ENCODE measurements around the gene DACH1. TPM values are rescaled to one million over a fixed set of nuclear protein-coding genes. Genes with fewer than 3 reads are reported as not detected.
"Not testable (repeated sequence)": the region's sequence is repeated elsewhere in the genome, so short reads cannot be mapped to it uniquely, and the experiment has no call there.

The DACH1 gene
- total RNA-seq, 2 experiments from 2014 or later: not detected

DNA sequence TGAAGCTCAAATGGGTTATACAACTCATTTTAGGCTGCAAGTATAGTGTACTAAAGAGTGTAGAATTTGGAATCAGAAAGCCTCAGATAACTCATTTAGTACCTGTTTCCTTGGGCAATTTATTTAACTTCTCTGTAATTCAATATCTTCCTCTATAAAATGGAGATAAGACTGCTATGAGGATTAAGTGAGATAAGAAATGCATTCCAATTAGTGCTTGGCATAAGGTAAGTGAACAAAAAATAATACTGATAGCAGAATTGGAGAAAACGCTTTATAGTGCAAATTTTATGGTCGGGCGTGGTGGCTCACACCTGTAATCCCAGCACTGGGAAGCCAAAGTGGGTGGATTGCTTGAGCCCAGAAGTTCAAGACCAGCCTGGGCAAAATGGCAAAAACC is 25.0 kb downstream of the DACH1 start:
- intact Hi-C loops (cut with micrococcal nuclease): no loop called here
- Mint-ChIP-seq H3K36me3 (ENCODE audit: low read depth) (no peaks in the 10 kb centered on the region), H3K27ac (no peak overlapping the region), H3K27me3 (ENCODE audit: low read depth) (no peaks in the 10 kb centered on the region), H3K4me1 (ENCODE audit: low read depth) (no peaks in the 10 kb centered on the region), H3K4me3 (no peak overlapping the region), H3K9me3 (no peaks in the 10 kb centered on the region)
- no peak for DNase-seq
- CTCF ChIA-PET: no interaction called here

DNA sequence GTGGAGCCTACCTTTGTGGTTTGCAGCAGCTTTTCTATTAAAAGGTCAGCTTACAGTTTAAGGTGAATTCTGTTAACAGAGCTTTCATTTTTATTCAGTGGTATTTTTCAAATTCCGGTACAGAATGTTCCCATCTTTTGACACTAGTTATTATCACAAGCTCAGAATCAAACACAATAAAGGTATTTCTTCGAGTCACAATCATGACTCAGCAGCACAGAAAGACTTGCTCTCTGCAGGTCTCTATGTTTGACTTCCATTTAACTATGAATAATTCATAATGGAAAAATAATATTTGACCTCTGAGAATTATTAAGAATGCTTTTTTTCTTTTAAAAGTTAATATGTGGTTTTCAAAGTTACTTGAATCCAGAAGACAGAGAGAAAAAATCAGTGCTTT is 28.2 kb downstream of the DACH1 start:
- Mint-ChIP-seq H3K27me3 (ENCODE audit: low read depth) (no peaks in the 10 kb centered on the region), H3K4me3 (no peak overlapping the region), H3K4me1 (ENCODE audit: low read depth) (no peaks in the 10 kb centered on the region), H3K27ac (no peak overlapping the region), H3K9me3 (no peaks in the 10 kb centered on the region), H3K36me3 (ENCODE audit: low read depth) (no peaks in the 10 kb centered on the region)
- intact Hi-C loops (cut with micrococcal nuclease): no loop called here
- CTCF ChIA-PET: no interaction called here
- no peak for DNase-seq

DNA sequence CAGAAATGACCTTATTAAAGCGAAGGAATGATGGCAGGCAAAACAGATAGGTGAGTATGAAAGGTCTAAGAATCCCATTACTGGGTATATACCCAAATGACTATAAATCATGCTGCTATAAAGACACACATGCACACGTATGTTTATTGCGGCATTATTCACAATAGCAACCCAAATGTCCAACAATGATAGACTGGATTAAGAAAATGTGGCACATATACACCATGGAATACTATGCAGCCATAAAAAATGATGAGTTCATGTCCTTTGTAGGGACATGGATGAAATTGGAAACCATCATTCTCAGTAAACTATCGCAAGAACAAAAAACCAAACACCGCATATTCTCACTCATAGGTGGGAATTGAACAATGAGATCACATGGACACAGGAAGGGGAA is 29.4 kb downstream of the DACH1 start:
- intact Hi-C loops (cut with micrococcal nuclease); H3K36me3 Mint-ChIP-seq (ENCODE audit: low read depth); H3K4me3 Mint-ChIP-seq; H3K4me1 Mint-ChIP-seq (ENCODE audit: low read depth); DNase-seq; H3K27me3 Mint-ChIP-seq (ENCODE audit: low read depth); H3K27ac Mint-ChIP-seq; CTCF ChIA-PET; H3K9me3 Mint-ChIP-seq: not testable (repeated sequence)

DNA sequence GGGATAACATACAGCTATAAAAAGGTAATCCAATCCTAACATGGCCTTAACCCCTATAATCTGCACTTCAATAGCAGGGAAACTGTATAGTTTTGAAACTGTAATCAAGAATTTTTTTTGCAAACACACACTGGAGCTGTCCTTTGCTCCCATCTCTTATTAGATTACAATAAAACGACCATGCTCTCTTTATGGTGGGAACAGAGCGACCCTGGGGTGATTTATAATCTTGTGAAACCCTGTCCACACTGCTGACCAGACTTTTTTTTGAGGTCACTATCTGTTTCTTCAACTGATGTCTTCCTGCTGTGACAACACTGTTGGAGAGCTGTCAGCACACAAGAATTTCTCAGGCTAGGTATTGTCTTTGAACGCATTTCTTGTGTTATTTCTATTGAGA is 35.3 kb downstream of the DACH1 start:
- Mint-ChIP-seq H3K4me3 (no peak overlapping the region), H3K36me3 (ENCODE audit: low read depth) (no peaks in the 10 kb centered on the region), H3K4me1 (ENCODE audit: low read depth) (peaks cover 11% of the 10 kb centered on the region), H3K27me3 (ENCODE audit: low read depth) (peaks cover 1% of the 10 kb centered on the region), H3K27ac (no peak overlapping the region), H3K9me3 (no peaks in the 10 kb centered on the region)
- DNase-seq: no peak
- intact Hi-C loops (cut with micrococcal nuclease): loop anchor here (2.0 kb wide), 1 partner anchor 31 kb away; no protein-coding TSS in a partner anchor
- CTCF ChIA-PET: no interaction called here

DNA sequence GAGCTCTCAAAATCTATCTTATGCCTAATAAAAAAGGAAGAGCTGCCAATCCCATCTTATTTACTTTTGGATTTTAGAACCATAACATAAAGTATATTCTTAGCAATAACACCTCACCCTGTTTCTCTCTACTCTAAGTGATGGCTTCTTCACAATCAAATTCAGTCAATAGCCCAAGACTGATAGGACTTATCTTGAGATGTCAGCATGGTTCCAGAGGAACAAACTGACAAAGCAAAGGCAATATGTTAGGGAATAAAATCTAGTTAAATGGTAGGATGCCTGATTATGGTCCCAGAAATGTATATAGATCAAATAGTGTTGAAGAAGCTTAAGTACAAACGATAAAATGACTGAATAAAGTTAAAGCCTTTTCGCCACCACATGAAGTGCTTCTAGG is 36.3 kb downstream of the DACH1 start:
- CTCF ChIA-PET: no interaction called here
- H3K27me3 Mint-ChIP-seq (ENCODE audit: low read depth): peaks cover 1% of the 10 kb centered on the region
- H3K36me3 Mint-ChIP-seq (ENCODE audit: low read depth): no peaks in the 10 kb centered on the region
- no peak overlapping the region for H3K27ac Mint-ChIP-seq
- peaks cover 11% of the 10 kb centered on the region for H3K4me1 Mint-ChIP-seq (ENCODE audit: low read depth)
- intact Hi-C loops (cut with micrococcal nuclease): loop anchor here (2.0 kb wide), 1 partner anchor 32 kb away; no protein-coding TSS in a partner anchor
- DNase-seq: no peak
- no peaks in the 10 kb centered on the region for H3K9me3 Mint-ChIP-seq
- no peak overlapping the region for H3K4me3 Mint-ChIP-seq

DNA sequence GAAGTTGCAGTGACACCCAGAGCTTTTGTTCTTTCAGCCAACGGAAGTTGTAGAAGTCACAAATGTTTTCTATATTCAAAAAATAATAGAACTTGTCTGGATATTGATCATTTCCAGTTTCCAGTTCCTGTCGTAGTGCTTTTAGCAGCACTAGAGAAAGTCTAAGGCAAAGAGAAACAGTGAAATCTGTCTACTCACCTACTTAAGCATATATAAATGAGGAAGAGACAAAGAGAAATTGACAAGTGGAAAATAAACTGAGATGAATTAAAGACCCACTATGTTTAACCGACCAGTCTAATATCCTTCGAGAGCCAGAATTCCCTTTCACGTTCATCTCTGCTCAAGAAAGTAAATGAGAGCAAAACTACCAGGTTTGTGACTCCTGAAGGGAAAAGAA is 36.7 kb downstream of the DACH1 start:
- intact Hi-C loops (cut with micrococcal nuclease): loop anchor here (2.0 kb wide), 1 partner anchor 32 kb away; no protein-coding TSS in a partner anchor

DNA sequence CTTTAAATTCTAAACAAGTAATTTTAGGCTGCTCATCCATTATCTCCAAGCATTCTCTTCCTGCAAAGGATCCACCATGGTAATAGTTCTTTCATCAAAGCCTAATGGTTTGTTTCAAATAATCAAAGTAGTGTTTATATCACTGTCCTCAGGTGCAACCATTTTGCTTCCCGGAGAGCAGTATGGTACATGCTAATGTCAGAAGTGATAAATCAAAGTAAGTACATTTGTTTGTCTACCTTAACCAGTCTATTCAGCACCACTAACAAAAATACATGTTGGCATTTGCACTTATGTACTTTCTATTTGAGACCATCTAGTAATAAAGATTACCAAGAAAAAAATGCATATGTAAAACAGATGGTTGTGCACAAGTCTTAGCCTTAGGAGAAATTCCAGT is 37.5 kb downstream of the DACH1 start:
- H3K9me3 Mint-ChIP-seq: no peaks in the 10 kb centered on the region

More for the DNA sequence above, 36.7 kb downstream of the DACH1 start:
- Mint-ChIP-seq H3K9me3 (no peaks in the 10 kb centered on the region), H3K36me3 (ENCODE audit: low read depth) (no peaks in the 10 kb centered on the region), H3K4me3 (no peak overlapping the region), H3K27me3 (ENCODE audit: low read depth) (peaks cover 1% of the 10 kb centered on the region), H3K4me1 (ENCODE audit: low read depth) (peaks cover 11% of the 10 kb centered on the region), H3K27ac (no peak overlapping the region)
- CTCF ChIA-PET: interaction anchor here (0.6 kb wide), 1 partner anchor 41 kb away, joined by 3 read pairs; no protein-coding TSS in a partner anchor
- no peak for DNase-seq

DNA sequence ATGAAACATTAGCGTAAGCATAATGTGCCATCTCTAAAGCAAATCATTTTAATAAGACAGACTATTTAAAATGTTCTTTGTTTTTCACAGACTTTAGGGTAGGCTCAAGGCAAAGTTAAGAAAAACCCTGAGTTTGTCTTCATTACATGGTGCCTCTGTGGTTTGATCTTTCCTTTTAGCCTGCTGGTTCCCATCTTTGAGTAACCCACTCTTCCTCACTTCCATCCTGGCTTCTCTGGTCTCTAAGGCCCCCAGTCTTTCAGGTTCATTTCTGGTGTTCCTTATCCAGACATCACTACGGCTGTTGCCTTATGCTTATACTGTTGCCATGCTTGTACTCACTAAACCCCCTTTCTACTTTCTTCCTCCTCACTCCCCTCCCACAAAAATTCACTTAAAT is 38.4 kb downstream of the DACH1 start:
- peaks cover 1% of the 10 kb centered on the region for H3K27me3 Mint-ChIP-seq (ENCODE audit: low read depth)
- H3K4me1 Mint-ChIP-seq (ENCODE audit: low read depth): peaks cover 11% of the 10 kb centered on the region
- CTCF ChIA-PET: no interaction called here
- no peak for DNase-seq
- H3K9me3 Mint-ChIP-seq: no peaks in the 10 kb centered on the region
- no peaks in the 10 kb centered on the region for H3K36me3 Mint-ChIP-seq (ENCODE audit: low read depth)
- H3K4me3 Mint-ChIP-seq: no peak overlapping the region
- H3K27ac Mint-ChIP-seq: no peak overlapping the region
- intact Hi-C loops (cut with micrococcal nuclease): no loop called here

More for the DNA sequence above, 37.5 kb downstream of the DACH1 start:
- CTCF ChIA-PET: interaction anchor here (0.6 kb wide), 1 partner anchor 42 kb away, joined by 3 read pairs; no protein-coding TSS in a partner anchor
- Mint-ChIP-seq H3K4me3 (no peak overlapping the region), H3K27ac (no peak overlapping the region), H3K4me1 (ENCODE audit: low read depth) (peaks cover 11% of the 10 kb centered on the region), H3K36me3 (ENCODE audit: low read depth) (no peaks in the 10 kb centered on the region), H3K27me3 (ENCODE audit: low read depth) (peaks cover 1% of the 10 kb centered on the region)
- intact Hi-C loops (cut with micrococcal nuclease): no loop called here
- DNase-seq: no peak

DNA sequence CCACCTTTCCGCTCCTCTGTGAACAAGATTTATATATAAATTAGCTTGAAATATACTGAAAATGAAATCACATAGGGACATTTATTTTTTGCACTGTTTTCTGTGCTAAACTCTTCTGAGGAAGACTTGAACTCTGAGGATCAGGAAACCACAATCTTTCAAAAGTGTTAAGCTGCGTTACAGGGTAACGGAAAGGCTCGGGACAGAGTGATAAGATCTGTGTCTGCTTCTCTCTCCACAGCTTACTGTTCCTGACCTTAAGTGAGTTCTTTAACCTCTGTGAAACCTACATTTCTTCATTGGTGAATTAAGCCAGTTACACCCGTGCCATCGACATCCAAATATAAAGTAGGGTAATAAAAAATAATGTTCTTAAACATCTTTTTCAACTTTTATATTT is 38.9 kb downstream of the DACH1 start:
- no peaks in the 10 kb centered on the region for H3K9me3 Mint-ChIP-seq
- H3K27me3 Mint-ChIP-seq (ENCODE audit: low read depth): peaks cover 1% of the 10 kb centered on the region
- peaks cover 11% of the 10 kb centered on the region for H3K4me1 Mint-ChIP-seq (ENCODE audit: low read depth)
- CTCF ChIA-PET: no interaction called here
- no peaks in the 10 kb centered on the region for H3K36me3 Mint-ChIP-seq (ENCODE audit: low read depth)
- H3K4me3 Mint-ChIP-seq: no peak overlapping the region
- no peak overlapping the region for H3K27ac Mint-ChIP-seq
- DNase-seq: no peak
- intact Hi-C loops (cut with micrococcal nuclease): no loop called here

DNA sequence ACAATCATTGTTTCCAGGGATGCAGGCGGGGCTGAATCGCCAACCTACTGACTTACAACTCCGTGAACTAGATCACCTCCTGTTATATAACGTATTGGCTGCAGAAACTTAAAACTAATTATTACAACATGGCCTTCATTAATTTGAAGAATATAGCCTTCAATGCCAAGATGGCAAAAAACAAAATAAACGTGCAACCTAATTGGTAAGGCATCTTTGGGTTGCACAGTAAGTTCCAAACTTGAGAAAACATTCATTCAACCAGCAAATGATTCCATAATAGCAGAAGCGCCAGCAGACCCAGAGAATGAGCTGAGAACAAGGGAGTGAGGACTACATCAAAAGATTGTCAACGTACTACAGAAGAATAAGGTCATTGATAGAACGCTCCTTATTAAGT is 39.8 kb downstream of the DACH1 start:
- CTCF ChIA-PET: interaction anchor here (0.6 kb wide), 1 partner anchor 724 kb away, joined by 3 read pairs; no protein-coding TSS in a partner anchor
- H3K4me1 Mint-ChIP-seq (ENCODE audit: low read depth): peaks cover 11% of the 10 kb centered on the region
- H3K27ac Mint-ChIP-seq: no peak overlapping the region
- H3K36me3 Mint-ChIP-seq (ENCODE audit: low read depth): no peaks in the 10 kb centered on the region
- DNase-seq: no peak
- no peak overlapping the region for H3K4me3 Mint-ChIP-seq
- intact Hi-C loops (cut with micrococcal nuclease): no loop called here
- H3K27me3 Mint-ChIP-seq (ENCODE audit: low read depth): peaks cover 1% of the 10 kb centered on the region
- no peaks in the 10 kb centered on the region for H3K9me3 Mint-ChIP-seq

DNA sequence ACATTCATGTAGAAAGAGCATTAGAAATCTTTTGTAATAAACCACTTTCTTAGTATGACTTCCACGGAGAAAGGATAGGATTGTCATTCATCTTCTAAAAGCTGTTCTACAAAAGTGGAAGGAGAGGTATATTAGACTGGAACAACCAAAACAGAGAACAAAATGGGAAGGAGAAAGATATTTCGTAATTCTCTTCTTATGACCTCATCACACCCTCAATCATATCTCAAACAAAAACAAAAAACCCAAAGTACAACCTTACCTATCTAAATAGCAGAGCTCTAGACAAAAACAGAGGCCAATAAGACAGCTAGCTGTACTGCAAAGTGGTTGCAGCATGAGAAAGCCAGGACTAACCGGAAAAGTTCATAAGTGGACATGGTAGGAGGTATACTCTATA is 46.3 kb downstream of the DACH1 start:
- no peaks in the 10 kb centered on the region for H3K4me1 Mint-ChIP-seq (ENCODE audit: low read depth)
- CTCF ChIA-PET: no interaction called here

DNA sequence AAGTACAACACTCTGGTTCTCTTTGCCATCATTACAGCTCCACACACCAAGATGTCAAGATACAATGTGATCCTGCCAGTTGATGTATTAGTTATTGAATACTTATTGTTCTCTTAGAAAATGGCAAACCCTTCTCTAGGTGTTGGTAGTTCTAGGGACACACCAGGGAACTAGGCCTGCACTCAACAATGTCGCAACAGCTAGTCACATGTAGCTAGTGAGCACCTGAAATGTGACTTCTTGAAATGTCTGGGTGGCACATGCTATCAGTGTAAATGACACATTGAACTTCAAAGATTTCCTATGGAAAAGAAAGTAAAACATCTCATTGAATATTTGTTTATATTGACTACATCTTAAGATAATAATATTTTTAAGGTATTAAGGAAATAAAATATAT is 49.7 kb downstream of the DACH1 start:
- Mint-ChIP-seq H3K27me3 (ENCODE audit: low read depth) (no peaks in the 10 kb centered on the region), H3K4me1 (ENCODE audit: low read depth) (no peaks in the 10 kb centered on the region), H3K4me3 (no peak overlapping the region), H3K9me3 (no peaks in the 10 kb centered on the region), H3K27ac (no peak overlapping the region), H3K36me3 (ENCODE audit: low read depth) (no peaks in the 10 kb centered on the region)
- no peak for DNase-seq
- intact Hi-C loops (cut with micrococcal nuclease): no loop called here
- CTCF ChIA-PET: no interaction called here

More for the DNA sequence above, 46.3 kb downstream of the DACH1 start:
- intact Hi-C loops (cut with micrococcal nuclease): no loop called here
- H3K27ac Mint-ChIP-seq: no peak overlapping the region
- H3K9me3 Mint-ChIP-seq: no peaks in the 10 kb centered on the region
- H3K36me3 Mint-ChIP-seq (ENCODE audit: low read depth): no peaks in the 10 kb centered on the region
- no peak for DNase-seq
- no peak overlapping the region for H3K4me3 Mint-ChIP-seq
- no peaks in the 10 kb centered on the region for H3K27me3 Mint-ChIP-seq (ENCODE audit: low read depth)

DNA sequence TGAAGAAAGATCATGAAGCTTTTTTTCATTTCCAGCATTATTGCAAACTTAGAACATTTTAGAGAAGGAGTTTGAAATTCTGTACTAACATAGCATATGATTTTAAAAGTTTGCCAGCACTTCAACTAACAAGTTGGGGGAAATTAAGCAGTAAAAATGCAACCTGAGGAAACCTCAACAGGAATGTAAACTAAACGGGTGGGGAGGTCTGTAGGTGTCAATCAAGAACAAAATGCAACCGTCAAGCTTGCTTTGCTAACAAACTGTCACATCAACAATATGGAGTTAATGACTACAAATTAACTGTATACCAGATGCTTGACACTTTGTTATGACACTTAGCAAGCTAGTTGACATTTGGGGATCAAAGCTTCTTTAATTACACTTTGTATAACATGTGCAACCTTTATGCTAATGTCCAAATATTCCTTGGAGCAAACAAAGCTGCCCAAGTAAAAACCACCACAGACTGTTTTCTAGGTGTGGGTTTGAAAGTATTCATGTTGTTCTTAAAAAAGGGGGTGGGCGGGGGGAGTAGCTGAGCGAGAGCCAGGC is 52.1 kb downstream of the DACH1 start:
- CTCF ChIA-PET: no interaction called here
- DNase-seq: no peak
- Mint-ChIP-seq H3K4me1 (ENCODE audit: low read depth) (no peaks in the 10 kb centered on the region), H3K36me3 (ENCODE audit: low read depth) (no peaks in the 10 kb centered on the region), H3K4me3 (no peak overlapping the region), H3K9me3 (no peaks in the 10 kb centered on the region), H3K27ac (no peak overlapping the region), H3K27me3 (ENCODE audit: low read depth) (no peaks in the 10 kb centered on the region)
- intact Hi-C loops (cut with micrococcal nuclease): no loop called here

All from activated naive CD4-positive, alpha-beta T cell treated with anti-CD3 and anti-CD28 coated beads for 36 hours (primary cell).